Esophagus muscularis mucosa (tissue), 4 donors: ENCODE measurements around the gene ANK3. TPM values are rescaled to one million over a fixed set of nuclear protein-coding genes. Genes with fewer than 3 reads are reported as not detected.

Experiments used
- DNase-seq: peaks from one replicate; pipeline ENCODE4 v3.0.0-alpha.2; 2017; ENCODE audit errors: extremely low spot score
- H3K27ac ChIP-seq, 4 donors: fragments of 200-600 bp; sonication (generic); replicated peaks in 1 of 4; 1 replicate in 3 of 4; 2 replicates in 1 of 4; pipeline ENCODE4 v1.5.1; 2016 to 2019; ENCODE audit warnings: mild to moderate bottlenecking in 1 of 4
- H3K27me3 ChIP-seq, 4 donors: fragments of 200-600 bp; sonication (generic); one replicate each; pipeline versions ENCODE4 v1.5.1 to v1.6.0; 2016 to 2019
- H3K36me3 ChIP-seq, 4 donors: fragments of 200-600 bp; sonication (generic); one replicate each; pipeline ENCODE4 v1.5.1; 2016 to 2019
- H3K4me1 ChIP-seq, 4 donors: fragments of 200-600 bp; sonication (generic); one replicate each; pipeline ENCODE4 v1.5.1; 2016 to 2019
- H3K4me3 ChIP-seq, 4 donors: fragments of 200-600 bp; sonication (generic); 1 replicate in 2 of 4; 2 replicates in 2 of 4; pipeline ENCODE4 v1.5.1; 2016 to 2019; ENCODE audit warnings: mild to moderate bottlenecking in 4 of 4, moderate library complexity in 1 of 4
- H3K9me3 ChIP-seq, 4 donors: fragments of 200-600 bp; sonication (generic); 1 replicate in 3 of 4; 2 replicates in 1 of 4; pipeline ENCODE4 v1.5.1; 2016 to 2019
- CTCF ChIP-seq, 3 experiments: fragments of 200-600 bp in 2 of 3; fragments of 450-650 bp in 1 of 3; sonication (generic) in 2 of 3; IDR thresholded peaks; one replicate each; pipeline ENCODE4 v1.5.1; 2017 to 2019; ENCODE audit warnings: antibody characterized with exemption in 3 of 3, mild to moderate bottlenecking in 2 of 3, moderate library complexity in 1 of 3
- EP300 ChIP-seq: sonication (generic); formaldehyde crosslinking; IDR thresholded peaks from one replicate; pipeline ENCODE4 v1.6.1; 2017; ENCODE audit warnings: antibody characterized with exemption
- POLR2A ChIP-seq: fragments of 450-650 bp; IDR thresholded peaks from one replicate; pipeline ENCODE4 v1.6.1; 2017; ENCODE audit warnings: antibody characterized with exemption, moderate library complexity, mild to moderate bottlenecking, low read depth
- POLR2AphosphoS5 ChIP-seq, 2 donors: sonication (generic); formaldehyde crosslinking; IDR thresholded peaks; one replicate each; pipeline ENCODE4 v1.6.1; 2017; ENCODE audit warnings: antibody characterized with exemption in 2 of 2
- WGBS: methylation state at CpG from one replicate; pipeline ENCODE4 v1.1.5; 2018; 5-methylcytosine and 5-hydroxymethylcytosine counted together
- intact Hi-C: fragments of 100-400 bp; cut with DNase I; formaldehyde crosslinking; loops from one replicate; pipeline ENCODE4 v1.15.1; 2023
- total RNA-seq, 4 donors: library from RNA; depleted of rRNA; stranded (reverse); fragments of >200 nt; gene quantifications; one replicate each; pipeline versions ENCODE4 v1.1.0 to v1.2.1, GENCODE V29; 2016

The ANK3 gene
- total RNA-seq, 4 donors from 2014 or later: 25.5 to 44.9 (median 26.6) TPM

GRCh38 chr10:60281331-60281730 lies 108.3 kb downstream of the ANK3 start:
- no peak for DNase-seq
- TF ChIP-seq POLR2A (no peak), CTCF (IDR thresholded peaks at IDR 0.05) (no peak), POLR2AphosphoS5 (IDR thresholded peaks at IDR 0.05) (no peak), EP300 (no peak)
- H3K4me1 ChIP-seq: peaks cover 0 to 16% (median 0%) of the 10 kb centered on the region in 4 donors
- no peaks in the 10 kb centered on the region for H3K9me3 ChIP-seq
- WGBS: 94% methylated on average over 1 of the region's 1 CpG
- H3K27ac ChIP-seq: no peak overlapping the region
- intact Hi-C loops: no loop called here
- no peaks in the 10 kb centered on the region for H3K27me3 ChIP-seq
- no peak overlapping the region for H3K4me3 ChIP-seq
- peaks cover 0 to 28% (median 0%) of the 10 kb centered on the region in 4 donors for H3K36me3 ChIP-seq

GRCh38 chr10:60280475-60280874 lies 109.2 kb downstream of the ANK3 start:
- Histone ChIP-seq H3K27ac (no peak overlapping the region), H3K4me1 (peaks cover 0 to 16% (median 0%) of the 10 kb centered on the region in 4 donors), H3K36me3 (peaks cover 0 to 31% (median 0%) of the 10 kb centered on the region in 4 donors), H3K9me3 (no peaks in the 10 kb centered on the region), H3K4me3 (no peak overlapping the region), H3K27me3 (no peaks in the 10 kb centered on the region)
- TF ChIP-seq EP300 (no peak), POLR2AphosphoS5 (IDR thresholded peaks at IDR 0.05) (no peak), POLR2A (no peak), CTCF (IDR thresholded peaks at IDR 0.05) (no peak)
- no peak for DNase-seq
- intact Hi-C loops: no loop called here
- 98% methylated on average over 2 of the region's 2 CpGs for WGBS

- Histone ChIP-seq H3K27me3 (no peaks in the 10 kb centered on the region), H3K27ac (no peak overlapping the region), H3K36me3 (peaks cover 0 to 49% (median 0%) of the 10 kb centered on the region in 4 donors), H3K9me3 (no peaks in the 10 kb centered on the region), H3K4me3 (no peak overlapping the region), H3K4me1 (peaks cover 0 to 12% (median 0%) of the 10 kb centered on the region in 4 donors)
- DNase-seq: no peak
- TF ChIP-seq EP300 (no peak), CTCF (IDR thresholded peaks at IDR 0.05) (no peak), POLR2A (no peak), POLR2AphosphoS5 (IDR thresholded peaks at IDR 0.05) (no peak)
- 91% methylated on average over 1 of the region's 1 CpG for WGBS
- intact Hi-C loops: no loop called here
Measured at GRCh38 chr10:60277656-60278055, 112.0 kb downstream of the ANK3 start.

GRCh38 chr10:60276232-60276631 lies 113.4 kb downstream of the ANK3 start:
- TF ChIP-seq CTCF (IDR thresholded peaks at IDR 0.05): no peak
- TF ChIP-seq POLR2A: no peak
- no peak for TF ChIP-seq POLR2AphosphoS5 (IDR thresholded peaks at IDR 0.05)
- TF ChIP-seq EP300: no peak
- no peaks in the 10 kb centered on the region for H3K27me3 ChIP-seq
- WGBS: 98% methylated on average over 2 of the region's 2 CpGs
- intact Hi-C loops: no loop called here
- no peak for DNase-seq
- no peak overlapping the region for H3K27ac ChIP-seq
- no peaks in the 10 kb centered on the region for H3K9me3 ChIP-seq
- H3K4me3 ChIP-seq: no peak overlapping the region
- peaks cover 0 to 4% (median 0%) of the 10 kb centered on the region in 4 donors for H3K4me1 ChIP-seq
- H3K36me3 ChIP-seq: peaks cover 0 to 49% (median 0%) of the 10 kb centered on the region in 4 donors
